Measurements from ENCODE around the gene FBLN2.

The FBLN2 gene

GRCh38 chr3:13533885-13534301 lies 15.0 kb upstream of the FBLN2 start:
- DNase-seq, result no peak

GRCh38 chr3:13535526-13535875 lies 13.4 kb upstream of the FBLN2 start:
- DNase-seq, result no peak

- no peak for DNase-seq
These were observed 13.0 kb upstream of the FBLN2 start for GRCh38 chr3:13535905-13536304.

- DNase-seq, result no peak
These were observed 12.5 kb upstream of the FBLN2 start for GRCh38 chr3:13536432-13536831.

GRCh38 chr3:13536832-13537231 lies 12.1 kb upstream of the FBLN2 start:
- peak; percentile 58 for DNase-seq

- no peak for DNase-seq
These were observed 11.5 kb upstream of the FBLN2 start for GRCh38 chr3:13537244-13537908.

GRCh38 chr3:13537909-13538296 lies 11.0 kb upstream of the FBLN2 start:
- DNase-seq, result no peak

GRCh38 chr3:13538520-13539291 lies 10.2 kb upstream of the FBLN2 start:
- no peak for DNase-seq

GRCh38 chr3:13539292-13539638 lies 9.7 kb upstream of the FBLN2 start:
- DNase-seq, result no peak

GRCh38 chr3:13539671-13540070 lies 9.3 kb upstream of the FBLN2 start:
- no peak for DNase-seq

GRCh38 chr3:13540297-13540995 lies 8.5 kb upstream of the FBLN2 start:
- DNase-seq, result no peak

GRCh38 chr3:13541691-13542090 lies 7.2 kb upstream of the FBLN2 start:
- no peak for DNase-seq

GRCh38 chr3:13542142-13542541 lies 6.8 kb upstream of the FBLN2 start:
- DNase-seq, result no peak

- DNase-seq, result no peak
These were observed 5.7 kb upstream of the FBLN2 start for GRCh38 chr3:13543253-13543652.

GRCh38 chr3:13544293-13544831 lies 4.6 kb upstream of the FBLN2 start:
- no peak for DNase-seq

- DNase-seq, result no peak
These were observed 3.8 kb upstream of the FBLN2 start for GRCh38 chr3:13544951-13545651.

GRCh38 chr3:13545952-13546454 lies 2.9 kb upstream of the FBLN2 start:
- no peak for DNase-seq

GRCh38 chr3:13546667-13547171 lies 2.2 kb upstream of the FBLN2 start:
- DNase-seq, result no peak

- no peak for DNase-seq
These were observed 1.1 kb upstream of the FBLN2 start for GRCh38 chr3:13547591-13548371.

GRCh38 chr3:13549623-13550422 lies 898 bp downstream of the FBLN2 start:
- DNase-seq, result no peak

GRCh38 chr3:13550423-13550690 lies 1.4 kb downstream of the FBLN2 start:
- DNase-seq, result no peak

Data from NCI-H2029 (cell line).